Activated naive CD8-positive, alpha-beta T cell treated with anti-CD3 and anti-CD28 coated beads, Interleukin-2, amount 50 U/mL, for 24 hours (primary cell): ENCODE data around the gene SNAPC4.

ENCODE experiments used
- ATAC-seq: fragments of 150-1000 bp; cut with Tn5 transposase; one replicate; pipeline ENCODE4 v1.10.0; 2021
- DNase-seq: peaks from one replicate; pipeline ENCODE4 v3.0.0; 2021
- H3K27ac Mint-ChIP-seq: one replicate; pipeline ENCODE4 v1.8.0; 2021; ENCODE audit warnings: mild to moderate bottlenecking, mixed read lengths
- H3K27me3 Mint-ChIP-seq: one replicate; pipeline ENCODE4 v1.8.0; 2021; ENCODE audit warnings: mixed read lengths
- H3K36me3 Mint-ChIP-seq: one replicate; pipeline ENCODE4 v1.8.0; 2021; ENCODE audit warnings: low read depth, mixed read lengths
- H3K4me1 Mint-ChIP-seq: one replicate; pipeline ENCODE4 v1.8.0; 2021; ENCODE audit warnings: mixed read lengths
- H3K4me3 Mint-ChIP-seq: one replicate; pipeline ENCODE4 v1.8.0; 2021; ENCODE audit warnings: mild to moderate bottlenecking, moderate library complexity, mixed read lengths
- H3K9me3 Mint-ChIP-seq: one replicate; pipeline ENCODE4 v1.8.0; 2021; ENCODE audit warnings: mixed read lengths

SNAPC4 gene

GRCh38 chr9:136367296-136368145 is 32.4 kb downstream of the SNAPC4 start:
- DNase-seq = no peak
- Mint-ChIP-seq H3K4me1 (peaks cover 5% of the 10 kb centered on the region), H3K4me3 (no peak overlapping the region), H3K27me3 (no peaks in the 10 kb centered on the region), H3K27ac (no peak overlapping the region), H3K9me3 (no peaks in the 10 kb centered on the region), H3K36me3 (no peaks in the 10 kb centered on the region)
- no peak for ATAC-seq

GRCh38 chr9:136366826-136367225 is 33.1 kb downstream of the SNAPC4 start:
- Mint-ChIP-seq H3K9me3 (no peaks in the 10 kb centered on the region), H3K4me3 (no peak overlapping the region), H3K36me3 (no peaks in the 10 kb centered on the region), H3K4me1 (peaks cover 6% of the 10 kb centered on the region), H3K27ac (no peak overlapping the region), H3K27me3 (no peaks in the 10 kb centered on the region)
- DNase-seq = no peak
- ATAC-seq = no peak

GRCh38 chr9:136365775-136366222 is 34.2 kb downstream of the SNAPC4 start:
- Mint-ChIP-seq H3K27me3 (no peaks in the 10 kb centered on the region), H3K36me3 (no peaks in the 10 kb centered on the region), H3K9me3 (no peaks in the 10 kb centered on the region), H3K4me3 (no peak overlapping the region), H3K4me1 (peaks cover 6% of the 10 kb centered on the region), H3K27ac (no peak overlapping the region)
- DNase-seq (no peak), ATAC-seq (no peak)

GRCh38 chr9:136364942-136365774 is 34.8 kb downstream of the SNAPC4 start:
- Mint-ChIP-seq H3K27me3 (no peaks in the 10 kb centered on the region), H3K9me3 (no peaks in the 10 kb centered on the region), H3K36me3 (no peaks in the 10 kb centered on the region), H3K27ac (no peak overlapping the region), H3K4me1 (peaks cover 6% of the 10 kb centered on the region), H3K4me3 (no peak overlapping the region)
- no peak for ATAC-seq
- DNase-seq = no peak

- ATAC-seq = no peak
- no peaks in the 10 kb centered on the region for H3K36me3 Mint-ChIP-seq
- no peak for DNase-seq
- H3K4me3 Mint-ChIP-seq = peak overlapping the region; percentile 14
- H3K4me1 Mint-ChIP-seq = peaks cover 6% of the 10 kb centered on the region
- H3K27me3 Mint-ChIP-seq = no peaks in the 10 kb centered on the region
- H3K27ac Mint-ChIP-seq = no peak overlapping the region
- no peaks in the 10 kb centered on the region for H3K9me3 Mint-ChIP-seq
These were observed 35.8 kb downstream of the SNAPC4 start for GRCh38 chr9:136363949-136364748.

GRCh38 chr9:136363106-136363948 is 36.6 kb downstream of the SNAPC4 start, which contains the start of gene DNLZ:
Gene DNLZ (minus strand): TSS chr9:136363744. CDS start chr9:136363714, 30 bp downstream.
- no peaks in the 10 kb centered on the region for H3K36me3 Mint-ChIP-seq
- H3K9me3 Mint-ChIP-seq = no peaks in the 10 kb centered on the region
- H3K27me3 Mint-ChIP-seq = no peaks in the 10 kb centered on the region
- H3K27ac Mint-ChIP-seq = peak within 1 kb of the TSS; percentile 70
- peak within 1 kb of the TSS; percentile 79 for H3K4me3 Mint-ChIP-seq
- peaks cover 6% of the 10 kb centered on the region for H3K4me1 Mint-ChIP-seq
- peak; percentile 83 for ATAC-seq
- peak; percentile 99 for DNase-seq

- peak overlapping the region; percentile 79 for H3K4me3 Mint-ChIP-seq
- ATAC-seq (no peak), DNase-seq (no peak)
- H3K9me3 Mint-ChIP-seq = no peaks in the 10 kb centered on the region
- H3K27me3 Mint-ChIP-seq = no peaks in the 10 kb centered on the region
- no peaks in the 10 kb centered on the region for H3K36me3 Mint-ChIP-seq
- no peak overlapping the region for H3K27ac Mint-ChIP-seq
- H3K4me1 Mint-ChIP-seq = peaks cover 6% of the 10 kb centered on the region
These were observed 37.6 kb downstream of the SNAPC4 start for GRCh38 chr9:136362450-136362784.

- no peak for DNase-seq
- no peak for ATAC-seq
- H3K27me3 Mint-ChIP-seq = no peaks in the 10 kb centered on the region
- no peak overlapping the region for H3K4me3 Mint-ChIP-seq
- peaks cover 6% of the 10 kb centered on the region for H3K4me1 Mint-ChIP-seq
- no peaks in the 10 kb centered on the region for H3K36me3 Mint-ChIP-seq
- no peaks in the 10 kb centered on the region for H3K9me3 Mint-ChIP-seq
- H3K27ac Mint-ChIP-seq = no peak overlapping the region
These were observed 38.1 kb downstream of the SNAPC4 start for GRCh38 chr9:136361754-136362449.

GRCh38 chr9:136361047-136361753 is 38.8 kb downstream of the SNAPC4 start:
- no peak overlapping the region for H3K4me3 Mint-ChIP-seq
- H3K27me3 Mint-ChIP-seq = no peaks in the 10 kb centered on the region
- no peak for DNase-seq
- no peak overlapping the region for H3K27ac Mint-ChIP-seq
- H3K9me3 Mint-ChIP-seq = no peaks in the 10 kb centered on the region
- H3K4me1 Mint-ChIP-seq = peaks cover 6% of the 10 kb centered on the region
- H3K36me3 Mint-ChIP-seq = no peaks in the 10 kb centered on the region
- no peak for ATAC-seq

- DNase-seq (no peak), ATAC-seq (no peak)
- Mint-ChIP-seq H3K4me3 (no peak overlapping the region), H3K9me3 (no peaks in the 10 kb centered on the region), H3K27ac (no peak overlapping the region), H3K27me3 (no peaks in the 10 kb centered on the region), H3K4me1 (peaks cover 6% of the 10 kb centered on the region), H3K36me3 (no peaks in the 10 kb centered on the region)
These were observed 39.9 kb downstream of the SNAPC4 start for GRCh38 chr9:136359774-136360718.

GRCh38 chr9:136358888-136359287 is 41.1 kb downstream of the SNAPC4 start:
- Mint-ChIP-seq H3K36me3 (no peaks in the 10 kb centered on the region), H3K9me3 (no peaks in the 10 kb centered on the region)
- ATAC-seq = no peak

GRCh38 chr9:136358016-136358415 is 42.0 kb downstream of the SNAPC4 start:
- ATAC-seq (no peak), DNase-seq (no peak)
- Mint-ChIP-seq H3K36me3 (no peaks in the 10 kb centered on the region), H3K27ac (no peak overlapping the region), H3K9me3 (no peaks in the 10 kb centered on the region), H3K4me1 (peaks cover 4% of the 10 kb centered on the region), H3K27me3 (no peaks in the 10 kb centered on the region), H3K4me3 (no peak overlapping the region)

More at GRCh38 chr9:136358888-136359287, 41.1 kb downstream of the SNAPC4 start:
- no peaks in the 10 kb centered on the region for H3K27me3 Mint-ChIP-seq
- DNase-seq = no peak
- H3K4me1 Mint-ChIP-seq = peaks cover 4% of the 10 kb centered on the region
- no peak overlapping the region for H3K27ac Mint-ChIP-seq
- no peak overlapping the region for H3K4me3 Mint-ChIP-seq
